Uterus (tissue), 4 donors: Measurements from ENCODE around the gene MREG. TPM values are rescaled to one million over a fixed set of nuclear protein-coding genes. Genes with fewer than 3 reads are reported as not detected.
A peak's percentile ranks its signal among the peaks of the same experiment; 100 is the strongest.
"Not testable (repeated sequence)": the region's sequence is repeated elsewhere in the genome, so short reads cannot be mapped to it uniquely, and the experiment has no call there.

ENCODE experiments used
- DNase-seq, 2 donors: peaks; one replicate each; pipeline ENCODE4 v3.0.0-alpha.2; 2019 to 2020
- H3K27ac ChIP-seq, 2 donors: fragments of 200-600 bp; sonication (generic); 1 replicate in 1 of 2; 2 replicates in 1 of 2; pipeline ENCODE4 v1.5.1; 2016 to 2018
- H3K27me3 ChIP-seq, 2 donors: fragments of 200-600 bp; sonication (generic); one replicate each; pipeline ENCODE4 v1.5.1; 2018 to 2019; ENCODE audit warnings: control low read depth in 1 of 2
- H3K36me3 ChIP-seq, 2 donors: fragments of 200-600 bp; sonication (generic); one replicate each; pipeline ENCODE4 v1.5.1; 2019; ENCODE audit warnings: control low read depth in 1 of 2
- H3K4me1 ChIP-seq, 2 donors: fragments of 200-600 bp; sonication (generic); one replicate each; pipeline ENCODE4 v1.5.1; 2018 to 2019; ENCODE audit warnings: control low read depth in 1 of 2
- H3K4me3 ChIP-seq, 2 donors: fragments of 200-600 bp; sonication (generic); 1 replicate in 1 of 2; 2 replicates in 1 of 2; pipeline ENCODE4 v1.5.1; 2018 to 2019; ENCODE audit warnings: mild to moderate bottlenecking in 1 of 2
- H3K9me3 ChIP-seq, 2 donors: fragments of 200-600 bp; sonication (generic); one replicate each; pipeline ENCODE4 v1.5.1; 2019; ENCODE audit warnings: control low read depth in 1 of 2
- CTCF ChIP-seq, 4 experiments: fragments of 200-600 bp in 2 of 4; fragments of 450-650 bp in 2 of 4; sonication (generic) in 2 of 4; IDR thresholded peaks; one replicate each; pipeline ENCODE4 v1.5.1; 2016 to 2019; ENCODE audit warnings: antibody characterized with exemption in 4 of 4, mild to moderate bottlenecking in 2 of 4, moderate library complexity in 1 of 4
- POLR2A ChIP-seq, 2 donors: fragments of 450-650 bp; IDR thresholded peaks; one replicate each; pipeline ENCODE4 v1.6.1; 2016; ENCODE audit warnings: antibody characterized with exemption in 2 of 2, mild to moderate bottlenecking in 1 of 2, moderate library complexity in 1 of 2
- intact Hi-C: fragments of 100-400 bp; cut with DNase I; formaldehyde crosslinking; loops from one replicate; pipeline ENCODE4 v1.15.1; 2023; ENCODE audit warnings: low total_unique reads
- total RNA-seq, 4 donors: library from RNA; depleted of rRNA in 3 of 4; stranded (reverse); fragments of >200 nt in 3 of 4; gene quantifications; one replicate each; pipeline versions ENCODE4 v1.1.0 to v1.2.4, GENCODE V29; 2014 to 2023
- donor health status: DM: yes; HTN: yes; CAD: no.

Gene MREG
- total RNA-seq, 4 donors from 2014 or later = 0.59 to 8.5 (median 3.9) TPM

GRCh38 chr2:215931256-215931903, 82.0 kb downstream of the MREG start:
- Histone ChIP-seq H3K27me3 (no peaks in the 10 kb centered on the region), H3K36me3 (no peaks in the 10 kb centered on the region), H3K9me3 (no peaks in the 10 kb centered on the region), H3K4me1 (no peaks in the 10 kb centered on the region), H3K4me3 (no peak overlapping the region), H3K27ac (no peak overlapping the region)
- intact Hi-C loops = no loop called here
- no peak for TF ChIP-seq POLR2A (IDR thresholded peaks at IDR 0.05)
- peak; percentile 81 to 89 (median 87) for TF ChIP-seq CTCF (IDR thresholded peaks at IDR 0.05)
- peak; percentile 61 to 63 for DNase-seq

- Histone ChIP-seq H3K36me3 (no peaks in the 10 kb centered on the region), H3K4me3 (no peak overlapping the region), H3K27me3 (no peaks in the 10 kb centered on the region), H3K27ac (no peak overlapping the region), H3K4me1 (no peaks in the 10 kb centered on the region), H3K9me3 (no peaks in the 10 kb centered on the region)
- TF ChIP-seq CTCF (IDR thresholded peaks at IDR 0.05) (no peak), POLR2A (IDR thresholded peaks at IDR 0.05) (no peak)
- DNase-seq = no peak
- intact Hi-C loops = no loop called here
Observed at GRCh38 chr2:215930505-215931253, 82.7 kb downstream of the MREG start.

GRCh38 chr2:215929602-215930335, 83.6 kb downstream of the MREG start:
- H3K36me3 ChIP-seq = no peaks in the 10 kb centered on the region
- no peak overlapping the region for H3K4me3 ChIP-seq
- TF ChIP-seq POLR2A (IDR thresholded peaks at IDR 0.05) = no peak
- no peak for TF ChIP-seq CTCF (IDR thresholded peaks at IDR 0.05)
- H3K9me3 ChIP-seq = no peaks in the 10 kb centered on the region
- intact Hi-C loops = no loop called here
- H3K27ac ChIP-seq = no peak overlapping the region
- no peak for DNase-seq
- no peaks in the 10 kb centered on the region for H3K4me1 ChIP-seq
- H3K27me3 ChIP-seq = no peaks in the 10 kb centered on the region

GRCh38 chr2:215928086-215928485, 85.3 kb downstream of the MREG start:
- no peak for DNase-seq

GRCh38 chr2:215926992-215927391, 86.4 kb downstream of the MREG start:
- H3K36me3 ChIP-seq, H3K4me3 ChIP-seq, DNase-seq, H3K4me1 ChIP-seq, H3K9me3 ChIP-seq, H3K27me3 ChIP-seq, H3K27ac ChIP-seq, intact Hi-C loops: not testable (repeated sequence)

More at GRCh38 chr2:215928086-215928485, 85.3 kb downstream of the MREG start:
- H3K4me1 ChIP-seq = no peaks in the 10 kb centered on the region
- H3K4me3 ChIP-seq = no peak overlapping the region
- TF ChIP-seq POLR2A (IDR thresholded peaks at IDR 0.05) = no peak
- TF ChIP-seq CTCF (IDR thresholded peaks at IDR 0.05) = no peak
- no peaks in the 10 kb centered on the region for H3K9me3 ChIP-seq
- no peak overlapping the region for H3K27ac ChIP-seq
- no peaks in the 10 kb centered on the region for H3K27me3 ChIP-seq
- no peaks in the 10 kb centered on the region for H3K36me3 ChIP-seq
- intact Hi-C loops = no loop called here
